ENCODE results near the gene CCL19. TPM values are rescaled to one million over a fixed set of nuclear protein-coding genes. Genes with fewer than 3 reads are reported as not detected.

The CCL19 gene
- total RNA-seq, 2 experiments from 2014 or later, result not detected

GRCh38 chr9:34656992-34657391, 34.1 kb downstream of the CCL19 start:
- no peaks in the 10 kb centered on the region for H3K36me3 Mint-ChIP-seq
- H3K4me3 Mint-ChIP-seq, result no peak overlapping the region
- no peaks in the 10 kb centered on the region for H3K27me3 Mint-ChIP-seq
- no peaks in the 10 kb centered on the region for H3K9me3 Mint-ChIP-seq
- peaks cover 12% of the 10 kb centered on the region for H3K4me1 Mint-ChIP-seq
- no peak for DNase-seq
- no peak overlapping the region for H3K27ac Mint-ChIP-seq

- Mint-ChIP-seq H3K4me3 (no peak overlapping the region), H3K9me3 (no peaks in the 10 kb centered on the region), H3K36me3 (no peaks in the 10 kb centered on the region), H3K27ac (no peak overlapping the region), H3K27me3 (no peaks in the 10 kb centered on the region), H3K4me1 (peaks cover 17% of the 10 kb centered on the region)
- no peak for DNase-seq
Observed at GRCh38 chr9:34655394-34655793, 35.7 kb downstream of the CCL19 start.

- Mint-ChIP-seq H3K27ac (no peak overlapping the region), H3K4me3 (no peak overlapping the region), H3K4me1 (peaks cover 17% of the 10 kb centered on the region), H3K9me3 (no peaks in the 10 kb centered on the region), H3K36me3 (peaks cover 1% of the 10 kb centered on the region), H3K27me3 (no peaks in the 10 kb centered on the region)
- no peak for DNase-seq
Observed at GRCh38 chr9:34654323-34655051, 36.6 kb downstream of the CCL19 start.

- H3K4me1 Mint-ChIP-seq, result peaks cover 24% of the 10 kb centered on the region
- H3K36me3 Mint-ChIP-seq, result peaks cover 11% of the 10 kb centered on the region
- H3K27me3 Mint-ChIP-seq, result no peaks in the 10 kb centered on the region
- H3K27ac Mint-ChIP-seq, result peak overlapping the region; percentile 23
- DNase-seq, result no peak
- no peak overlapping the region for H3K4me3 Mint-ChIP-seq
- no peaks in the 10 kb centered on the region for H3K9me3 Mint-ChIP-seq
Observed at GRCh38 chr9:34653151-34654072, 37.7 kb downstream of the CCL19 start.

GRCh38 chr9:34652602-34653000, 38.5 kb downstream of the CCL19 start:
- H3K4me1 Mint-ChIP-seq, result peaks cover 32% of the 10 kb centered on the region
- no peaks in the 10 kb centered on the region for H3K27me3 Mint-ChIP-seq
- no peak for DNase-seq
- no peaks in the 10 kb centered on the region for H3K9me3 Mint-ChIP-seq
- peak overlapping the region; percentile 23 for H3K27ac Mint-ChIP-seq
- H3K4me3 Mint-ChIP-seq, result no peak overlapping the region
- peaks cover 18% of the 10 kb centered on the region for H3K36me3 Mint-ChIP-seq

- no peak within 1 kb of the TSS for H3K4me3 Mint-ChIP-seq
- DNase-seq, result peak; percentile 57
Observed at GRCh38 chr9:34651876-34652601, 39.0 kb downstream of the CCL19 start, which contains the start of gene IL11RA. Gene IL11RA, plus strand, starts transcription at chr9:34652185. Its CDS starts 3,033 bp downstream, at chr9:34655218.

GRCh38 chr9:34651321-34651720, 39.8 kb downstream of the CCL19 start:
- no peak for DNase-seq
- Mint-ChIP-seq H3K9me3 (no peaks in the 10 kb centered on the region), H3K4me3 (no peak overlapping the region), H3K36me3 (peaks cover 23% of the 10 kb centered on the region), H3K4me1 (peaks cover 33% of the 10 kb centered on the region), H3K27ac (no peak overlapping the region), H3K27me3 (no peaks in the 10 kb centered on the region)

More at GRCh38 chr9:34651876-34652601, 39.0 kb downstream of the CCL19 start, which contains the start of gene IL11RA:
- Mint-ChIP-seq H3K36me3 (peaks cover 23% of the 10 kb centered on the region), H3K4me1 (peaks cover 33% of the 10 kb centered on the region), H3K27me3 (no peaks in the 10 kb centered on the region), H3K27ac (peak within 1 kb of the TSS; percentile 58), H3K9me3 (no peaks in the 10 kb centered on the region)

GRCh38 chr9:34650816-34651215, 40.3 kb downstream of the CCL19 start:
- Mint-ChIP-seq H3K27ac (no peak overlapping the region), H3K4me3 (no peak overlapping the region), H3K36me3 (peaks cover 23% of the 10 kb centered on the region), H3K4me1 (peaks cover 37% of the 10 kb centered on the region), H3K9me3 (no peaks in the 10 kb centered on the region), H3K27me3 (no peaks in the 10 kb centered on the region)
- DNase-seq, result no peak

GRCh38 chr9:34648673-34649072, 42.4 kb downstream of the CCL19 start:
- no peak for DNase-seq
- H3K4me1 Mint-ChIP-seq, result peaks cover 38% of the 10 kb centered on the region
- peaks cover 23% of the 10 kb centered on the region for H3K36me3 Mint-ChIP-seq
- H3K4me3 Mint-ChIP-seq, result no peak overlapping the region
- no peaks in the 10 kb centered on the region for H3K9me3 Mint-ChIP-seq
- H3K27me3 Mint-ChIP-seq, result no peaks in the 10 kb centered on the region
- H3K27ac Mint-ChIP-seq, result no peak overlapping the region

- H3K27me3 Mint-ChIP-seq, result no peaks in the 10 kb centered on the region
- DNase-seq, result no peak
- peaks cover 23% of the 10 kb centered on the region for H3K36me3 Mint-ChIP-seq
Observed at GRCh38 chr9:34647651-34648050, 43.4 kb downstream of the CCL19 start.

GRCh38 chr9:34647084-34647403, 44.0 kb downstream of the CCL19 start:
- H3K27ac Mint-ChIP-seq, result peak overlapping the region; percentile 87
- H3K9me3 Mint-ChIP-seq, result no peaks in the 10 kb centered on the region
- DNase-seq, result no peak
- H3K36me3 Mint-ChIP-seq, result peaks cover 23% of the 10 kb centered on the region
- H3K4me1 Mint-ChIP-seq, result peaks cover 26% of the 10 kb centered on the region
- H3K27me3 Mint-ChIP-seq, result no peaks in the 10 kb centered on the region
- H3K4me3 Mint-ChIP-seq, result peak overlapping the region; percentile 96

More at GRCh38 chr9:34647651-34648050, 43.4 kb downstream of the CCL19 start:
- Mint-ChIP-seq H3K4me1 (peaks cover 32% of the 10 kb centered on the region), H3K4me3 (peak overlapping the region; percentile 96), H3K9me3 (no peaks in the 10 kb centered on the region), H3K27ac (peak overlapping the region; percentile 87)

- Mint-ChIP-seq H3K36me3 (peaks cover 23% of the 10 kb centered on the region), H3K27ac (peak within 1 kb of the TSS; percentile 87), H3K27me3 (no peaks in the 10 kb centered on the region), H3K4me3 (peak within 1 kb of the TSS; percentile 96), H3K4me1 (peaks cover 22% of the 10 kb centered on the region), H3K9me3 (no peaks in the 10 kb centered on the region)
- DNase-seq, result peak; percentile 98
Observed at GRCh38 chr9:34646211-34647083, 44.6 kb downstream of the CCL19 start, which contains the start of gene GALT. Gene GALT, plus strand, starts transcription at chr9:34646675. Its CDS starts 30 bp downstream, at chr9:34646705.

- Mint-ChIP-seq H3K36me3 (peaks cover 23% of the 10 kb centered on the region), H3K9me3 (no peaks in the 10 kb centered on the region), H3K4me3 (no peak overlapping the region), H3K4me1 (peaks cover 21% of the 10 kb centered on the region), H3K27ac (no peak overlapping the region), H3K27me3 (no peaks in the 10 kb centered on the region)
- DNase-seq, result no peak
Observed at GRCh38 chr9:34644766-34645314, 46.2 kb downstream of the CCL19 start.

GRCh38 chr9:34642679-34643078, 48.4 kb downstream of the CCL19 start:
- Mint-ChIP-seq H3K9me3 (no peaks in the 10 kb centered on the region), H3K4me1 (peaks cover 15% of the 10 kb centered on the region), H3K4me3 (no peak overlapping the region), H3K36me3 (peaks cover 6% of the 10 kb centered on the region), H3K27ac (no peak overlapping the region), H3K27me3 (no peaks in the 10 kb centered on the region)
- no peak for DNase-seq

Measured in activated naive CD8-positive, alpha-beta T cell treated with anti-CD3 and anti-CD28 coated beads for 36 hours (primary cell).